Lower leg skin (tissue), 3 donors: Measurements from ENCODE around the gene CTSE.

Experiments used
- POLR2A ChIP-seq, 2 donors: fragments of 450-650 bp; IDR thresholded peaks; one replicate each; pipeline ENCODE4 v1.6.1; 2016 to 2017; ENCODE audit warnings: antibody characterized with exemption in 2 of 2, mild to moderate bottlenecking in 1 of 2, moderate library complexity in 1 of 2
- TF ChIP-seq, protein P1 (sequence below), 3 donors: fragments of 450-650 bp; IDR thresholded peaks; one replicate each; pipeline ENCODE4 v1.5.1; 2016; ENCODE audit warnings: antibody characterized with exemption in 3 of 3, mild to moderate bottlenecking in 3 of 3, moderate library complexity in 2 of 3

- TF ChIP-seq, protein P1, sequence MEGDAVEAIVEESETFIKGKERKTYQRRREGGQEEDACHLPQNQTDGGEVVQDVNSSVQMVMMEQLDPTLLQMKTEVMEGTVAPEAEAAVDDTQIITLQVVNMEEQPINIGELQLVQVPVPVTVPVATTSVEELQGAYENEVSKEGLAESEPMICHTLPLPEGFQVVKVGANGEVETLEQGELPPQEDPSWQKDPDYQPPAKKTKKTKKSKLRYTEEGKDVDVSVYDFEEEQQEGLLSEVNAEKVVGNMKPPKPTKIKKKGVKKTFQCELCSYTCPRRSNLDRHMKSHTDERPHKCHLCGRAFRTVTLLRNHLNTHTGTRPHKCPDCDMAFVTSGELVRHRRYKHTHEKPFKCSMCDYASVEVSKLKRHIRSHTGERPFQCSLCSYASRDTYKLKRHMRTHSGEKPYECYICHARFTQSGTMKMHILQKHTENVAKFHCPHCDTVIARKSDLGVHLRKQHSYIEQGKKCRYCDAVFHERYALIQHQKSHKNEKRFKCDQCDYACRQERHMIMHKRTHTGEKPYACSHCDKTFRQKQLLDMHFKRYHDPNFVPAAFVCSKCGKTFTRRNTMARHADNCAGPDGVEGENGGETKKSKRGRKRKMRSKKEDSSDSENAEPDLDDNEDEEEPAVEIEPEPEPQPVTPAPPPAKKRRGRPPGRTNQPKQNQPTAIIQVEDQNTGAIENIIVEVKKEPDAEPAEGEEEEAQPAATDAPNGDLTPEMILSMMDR (IDR thresholded peaks at IDR 0.05) = no peak
- no peak for TF ChIP-seq POLR2A (IDR thresholded peaks at IDR 0.05)
Measured at GRCh38 chr1:206035027-206035426, 11.3 kb upstream of the CTSE start.
